NCI-H2029 treated with DMSO at 0.1 percent for 48 hours (cell line): ENCODE measurements around the gene EPN3.

ENCODE experiments used
- DNase-seq: peaks from one replicate; lab custom pipeline; 2025; lab: John Stamatoyannopoulos, UW

Gene EPN3

DNA sequence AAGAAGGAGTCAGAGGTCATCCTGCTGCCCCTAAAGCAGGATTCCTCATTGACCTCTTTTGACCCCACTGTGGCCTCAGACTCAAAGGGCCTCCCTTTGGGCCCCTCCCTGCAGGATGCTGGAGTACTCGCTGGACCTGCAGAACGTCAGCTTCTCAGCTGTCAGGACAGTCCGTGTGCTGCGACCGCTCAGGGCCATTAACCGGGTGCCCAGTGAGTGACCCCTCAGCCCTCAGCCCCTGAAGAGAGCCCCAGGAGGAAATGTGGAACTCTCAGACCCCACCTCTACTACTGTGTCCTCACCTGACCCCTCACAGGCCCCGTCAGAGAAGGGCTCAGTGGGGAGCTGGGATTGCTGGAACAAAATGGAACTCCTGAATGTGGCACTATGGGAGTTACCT is 37.1 kb downstream of the EPN3 start:
- DNase-seq, result no peak

DNA sequence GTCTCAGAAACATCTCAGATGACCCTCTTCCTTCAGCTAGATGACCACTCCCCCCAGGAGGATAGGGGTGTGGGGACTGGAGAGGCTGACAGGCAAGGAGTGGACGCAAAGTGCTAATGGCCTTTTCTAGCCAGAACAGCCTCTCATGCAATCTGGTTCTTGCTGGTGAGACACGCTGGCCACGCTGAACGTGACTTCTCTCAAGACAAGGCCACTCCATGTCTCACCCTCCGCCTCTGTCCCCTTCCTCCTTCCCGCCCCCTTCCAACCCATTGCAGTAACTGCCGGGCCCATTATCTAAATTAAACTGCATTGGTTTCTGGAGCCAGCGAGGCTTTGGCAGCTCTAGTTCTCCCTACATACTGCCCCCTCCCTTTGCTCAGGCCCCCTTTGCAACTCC is 37.5 kb downstream of the EPN3 start:
- no peak for DNase-seq

DNA sequence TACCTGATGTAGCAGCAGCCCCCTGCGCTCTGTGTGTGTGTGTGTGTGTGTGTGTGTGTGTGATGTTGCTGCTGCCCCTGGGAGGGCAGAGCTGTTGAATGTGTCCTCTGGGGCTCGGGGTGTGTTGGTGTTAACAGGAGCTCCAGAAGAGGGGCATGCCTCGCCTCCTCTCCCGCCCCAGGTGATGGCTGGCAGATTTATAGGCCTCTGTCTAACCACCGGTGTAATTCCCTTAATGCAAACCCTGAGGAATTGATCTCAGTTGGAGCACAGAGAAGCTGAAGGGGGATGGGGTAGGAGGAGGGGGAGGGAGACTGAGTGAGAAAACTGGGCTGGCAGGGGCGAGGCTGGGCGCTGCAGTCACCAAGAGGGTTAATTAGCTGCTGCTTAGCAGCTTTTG is 38.0 kb downstream of the EPN3 start:
- no peak for DNase-seq

DNA sequence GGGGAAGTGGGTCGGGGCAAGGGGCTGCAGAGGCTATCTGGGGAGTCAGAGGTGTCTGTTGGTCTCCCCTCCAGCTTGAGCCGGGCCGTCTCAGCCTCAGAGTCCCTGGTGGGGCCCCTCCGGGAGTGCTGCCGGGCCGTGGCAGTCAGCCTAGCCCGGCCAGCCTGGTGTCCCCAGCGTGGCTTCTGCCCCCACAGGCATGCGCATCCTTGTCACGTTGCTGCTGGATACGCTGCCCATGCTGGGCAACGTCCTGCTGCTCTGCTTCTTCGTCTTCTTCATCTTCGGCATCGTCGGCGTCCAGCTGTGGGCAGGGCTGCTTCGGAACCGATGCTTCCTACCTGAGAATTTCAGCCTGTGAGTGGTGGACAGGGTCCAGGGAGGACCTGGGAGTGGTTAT is 39.1 kb downstream of the EPN3 start:
- no peak for DNase-seq

DNA sequence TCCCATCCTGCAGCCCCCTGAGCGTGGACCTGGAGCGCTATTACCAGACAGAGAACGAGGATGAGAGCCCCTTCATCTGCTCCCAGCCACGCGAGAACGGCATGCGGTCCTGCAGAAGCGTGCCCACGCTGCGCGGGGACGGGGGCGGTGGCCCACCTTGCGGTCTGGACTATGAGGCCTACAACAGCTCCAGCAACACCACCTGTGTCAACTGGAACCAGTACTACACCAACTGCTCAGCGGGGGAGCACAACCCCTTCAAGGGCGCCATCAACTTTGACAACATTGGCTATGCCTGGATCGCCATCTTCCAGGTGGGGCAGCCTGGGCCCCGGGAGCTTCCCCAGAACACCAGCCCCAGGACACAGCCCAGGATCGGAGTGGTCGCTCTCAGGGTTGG is 40.0 kb downstream of the EPN3 start:
- no peak for DNase-seq

DNA sequence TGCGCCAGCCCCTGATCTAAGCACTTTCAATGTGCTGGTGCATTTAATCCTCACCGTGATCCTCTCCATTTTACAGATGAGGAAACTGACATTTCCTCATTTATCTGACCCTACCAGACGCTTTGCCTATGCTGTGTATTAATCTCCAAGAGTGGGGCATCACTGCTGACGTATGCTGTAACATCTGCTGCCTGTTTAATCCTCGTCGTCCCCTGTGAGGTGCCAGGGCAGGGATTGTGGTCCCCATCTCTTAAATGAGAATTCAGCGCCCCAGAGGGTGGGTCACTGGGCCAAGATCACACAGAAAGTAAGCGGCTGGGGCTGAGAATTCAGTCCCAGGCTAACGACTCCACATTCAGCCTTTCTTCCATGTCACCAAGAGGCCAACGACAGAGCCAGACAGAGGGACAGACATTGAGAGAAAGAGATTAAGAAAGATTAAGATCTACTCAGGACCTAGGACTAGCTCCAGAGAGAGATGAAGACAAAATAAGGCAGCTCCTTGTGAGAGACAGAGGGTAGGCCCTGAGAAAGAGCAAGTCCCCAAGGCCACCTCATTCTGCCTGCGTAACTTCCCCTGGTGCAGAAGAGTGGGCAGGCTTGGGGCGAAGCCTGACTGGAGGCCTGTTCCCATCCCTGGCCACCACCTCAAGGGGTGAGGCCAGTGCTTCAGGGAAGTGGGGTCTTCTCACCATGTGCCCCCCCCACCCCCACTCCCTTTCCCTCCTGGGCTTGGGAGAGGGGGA is 41.5 kb downstream of the EPN3 start:
- DNase-seq, result no peak

GRCh38 chr17:50575581-50576210 is 43.2 kb downstream of the EPN3 start:
- DNase-seq, result no peak

- no peak for DNase-seq
Measured at GRCh38 chr17:50576864-50577263, 44.3 kb downstream of the EPN3 start.

DNA sequence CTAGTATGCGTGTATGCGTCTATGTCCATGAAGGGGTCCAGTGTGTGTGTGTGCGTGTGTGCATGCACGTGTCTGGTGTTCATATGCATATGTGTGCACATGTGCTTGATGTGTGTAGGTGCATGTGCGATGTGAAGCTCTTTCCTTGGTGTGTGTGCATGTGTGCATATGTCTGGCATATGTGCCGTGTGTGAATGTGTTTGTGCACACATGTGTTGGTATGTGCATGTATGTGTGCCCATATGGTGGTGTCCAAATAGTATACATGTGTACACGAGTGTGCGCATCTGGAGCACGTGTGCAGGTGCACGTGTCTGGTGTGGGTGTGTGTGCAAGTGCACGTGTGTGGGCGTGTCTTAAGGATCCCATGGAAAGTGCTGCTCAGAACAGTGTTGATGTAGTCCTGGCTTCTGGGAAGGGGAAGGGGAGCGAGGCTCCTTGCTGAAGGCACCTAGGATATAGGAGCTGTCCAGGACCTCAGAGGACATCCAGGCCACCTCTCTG is 45.0 kb downstream of the EPN3 start:
- no peak for DNase-seq

DNA sequence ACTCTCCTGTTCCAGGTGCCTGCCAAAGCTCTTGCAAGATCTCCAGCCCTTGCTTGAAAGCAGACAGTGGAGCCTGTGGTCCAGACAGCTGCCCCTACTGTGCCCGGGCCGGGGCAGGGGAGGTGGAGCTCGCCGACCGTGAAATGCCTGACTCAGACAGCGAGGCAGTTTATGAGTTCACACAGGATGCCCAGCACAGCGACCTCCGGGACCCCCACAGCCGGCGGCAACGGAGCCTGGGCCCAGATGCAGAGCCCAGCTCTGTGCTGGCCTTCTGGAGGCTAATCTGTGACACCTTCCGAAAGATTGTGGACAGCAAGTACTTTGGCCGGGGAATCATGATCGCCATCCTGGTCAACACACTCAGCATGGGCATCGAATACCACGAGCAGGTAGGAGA is 45.6 kb downstream of the EPN3 start:
- DNase-seq, result no peak

GRCh38 chr17:50579399-50579798 is 46.9 kb downstream of the EPN3 start:
- no peak for DNase-seq

DNA sequence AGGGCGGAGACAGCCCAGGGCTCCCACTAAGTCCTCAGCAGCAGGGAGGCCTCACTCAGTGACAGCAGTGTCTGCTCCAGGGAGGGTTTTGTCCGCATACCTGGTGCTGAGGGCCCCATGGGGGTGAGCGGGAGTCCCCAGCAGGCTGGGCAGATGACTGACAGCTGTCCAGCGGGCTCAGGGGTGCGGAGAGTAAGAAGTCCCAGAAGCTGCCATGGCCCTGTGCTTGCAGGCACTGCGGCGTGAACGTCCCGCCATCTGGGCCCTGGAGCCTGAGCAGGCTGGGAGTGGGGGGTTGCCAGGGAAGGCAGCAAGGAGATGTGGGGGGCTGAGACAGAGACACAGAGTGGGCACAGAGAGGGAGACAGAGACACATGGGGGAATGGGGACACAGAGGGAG is 48.1 kb downstream of the EPN3 start:
- no peak for DNase-seq

DNA sequence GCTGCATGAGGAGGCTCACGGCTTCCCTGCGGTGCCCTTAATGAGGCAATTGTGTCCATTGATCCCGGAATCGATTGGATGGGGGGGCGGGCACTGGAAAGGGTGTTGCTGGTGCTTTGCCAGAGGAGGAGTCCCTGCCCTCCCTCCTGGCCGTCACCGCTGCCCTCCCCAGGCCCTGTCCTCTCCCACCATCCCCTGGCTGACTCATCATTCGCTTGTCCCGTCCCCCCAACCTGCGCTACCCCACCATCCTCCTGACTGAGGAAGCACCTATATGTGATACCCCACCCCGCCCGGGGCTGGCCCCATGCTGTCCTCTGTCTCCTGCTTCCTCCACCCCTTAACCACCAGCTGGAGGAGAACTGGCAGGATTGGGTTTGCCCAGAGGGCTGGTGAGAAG is 48.8 kb downstream of the EPN3 start:
- no peak for DNase-seq

DNA sequence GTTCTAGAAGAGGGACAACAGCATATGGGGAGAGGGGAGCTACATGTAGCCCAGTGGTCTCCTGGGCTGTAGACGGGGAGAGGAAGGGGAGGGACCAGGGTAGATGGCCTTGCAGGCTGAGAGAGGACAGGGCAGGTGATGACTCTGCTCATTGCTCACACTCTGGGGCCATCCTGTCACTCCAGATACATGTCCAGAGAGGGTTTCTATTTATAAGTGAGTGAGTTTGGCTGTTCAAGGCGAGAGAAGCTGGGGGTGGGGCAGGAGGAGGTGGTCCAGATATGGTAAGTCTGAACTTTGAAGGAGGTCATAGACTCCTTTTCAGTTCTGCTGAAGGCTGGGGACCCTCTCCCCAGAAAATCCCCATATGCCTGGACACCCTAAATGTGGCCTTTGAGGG is 50.2 kb downstream of the EPN3 start:
- DNase-seq, result no peak

GRCh38 chr17:50583641-50584040 is 51.1 kb downstream of the EPN3 start:
- no peak for DNase-seq

DNA sequence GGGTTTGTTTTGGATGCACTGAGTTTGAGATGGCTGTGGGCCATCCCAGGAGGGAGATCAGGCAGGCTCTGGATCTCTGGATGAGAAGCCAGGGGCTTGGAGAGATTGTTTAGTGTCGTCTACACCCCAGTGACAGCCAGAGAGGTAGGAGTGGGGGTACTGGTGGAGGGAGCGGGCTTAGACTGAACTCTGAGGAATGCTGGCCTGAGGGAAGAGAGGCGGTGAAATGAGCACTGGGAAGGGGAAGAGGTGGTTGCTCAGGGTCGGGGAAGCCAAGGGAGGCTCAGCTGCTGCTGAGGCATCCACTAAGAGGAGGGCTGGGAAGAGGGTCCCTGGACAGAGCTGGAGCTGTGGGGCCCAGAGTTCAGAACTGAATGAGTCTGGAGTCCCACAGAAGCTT is 51.6 kb downstream of the EPN3 start:
- DNase-seq, result no peak

DNA sequence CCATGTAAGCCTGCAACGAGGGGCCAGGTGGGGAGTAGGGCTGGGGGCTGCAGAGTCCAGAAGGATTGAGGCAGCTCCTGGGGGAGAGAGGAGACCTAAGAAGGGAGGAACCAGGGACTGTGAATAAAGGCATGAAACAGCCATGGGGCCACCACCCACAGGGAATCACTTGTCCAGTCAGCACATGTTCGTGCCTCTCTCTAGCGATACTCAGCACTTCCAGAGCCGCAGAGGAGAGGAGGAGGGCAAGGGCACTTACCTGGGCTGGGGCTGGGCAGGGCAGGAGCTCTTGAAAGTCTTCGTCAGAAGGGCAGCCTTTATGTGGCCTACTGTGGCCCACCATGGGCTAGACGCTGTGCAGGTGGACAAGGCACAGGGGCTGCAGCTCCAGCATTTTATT is 52.2 kb downstream of the EPN3 start:
- DNase-seq, result no peak

DNA sequence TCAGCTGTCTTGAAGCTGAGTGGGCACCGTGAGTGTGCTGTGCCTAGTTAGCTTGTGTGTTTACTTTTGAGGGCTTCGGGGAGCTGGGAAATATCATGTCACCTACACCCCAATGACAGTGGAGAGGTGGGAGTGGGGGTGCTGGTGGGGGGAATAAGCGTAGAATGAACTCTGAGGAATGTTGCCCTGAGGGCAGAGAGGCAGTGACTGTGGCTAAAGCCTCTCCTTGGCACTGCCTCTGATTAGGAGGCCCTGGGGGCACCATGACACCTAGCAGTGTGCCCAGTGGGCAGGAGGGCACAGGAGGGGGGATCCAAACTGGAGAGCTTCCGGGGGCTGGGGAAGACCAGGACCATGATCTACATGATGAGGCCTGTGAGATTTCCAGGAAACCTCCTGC is 52.8 kb downstream of the EPN3 start:
- no peak for DNase-seq

- DNase-seq, result no peak
Measured at GRCh38 chr17:50585891-50586290, 53.4 kb downstream of the EPN3 start.

DNA sequence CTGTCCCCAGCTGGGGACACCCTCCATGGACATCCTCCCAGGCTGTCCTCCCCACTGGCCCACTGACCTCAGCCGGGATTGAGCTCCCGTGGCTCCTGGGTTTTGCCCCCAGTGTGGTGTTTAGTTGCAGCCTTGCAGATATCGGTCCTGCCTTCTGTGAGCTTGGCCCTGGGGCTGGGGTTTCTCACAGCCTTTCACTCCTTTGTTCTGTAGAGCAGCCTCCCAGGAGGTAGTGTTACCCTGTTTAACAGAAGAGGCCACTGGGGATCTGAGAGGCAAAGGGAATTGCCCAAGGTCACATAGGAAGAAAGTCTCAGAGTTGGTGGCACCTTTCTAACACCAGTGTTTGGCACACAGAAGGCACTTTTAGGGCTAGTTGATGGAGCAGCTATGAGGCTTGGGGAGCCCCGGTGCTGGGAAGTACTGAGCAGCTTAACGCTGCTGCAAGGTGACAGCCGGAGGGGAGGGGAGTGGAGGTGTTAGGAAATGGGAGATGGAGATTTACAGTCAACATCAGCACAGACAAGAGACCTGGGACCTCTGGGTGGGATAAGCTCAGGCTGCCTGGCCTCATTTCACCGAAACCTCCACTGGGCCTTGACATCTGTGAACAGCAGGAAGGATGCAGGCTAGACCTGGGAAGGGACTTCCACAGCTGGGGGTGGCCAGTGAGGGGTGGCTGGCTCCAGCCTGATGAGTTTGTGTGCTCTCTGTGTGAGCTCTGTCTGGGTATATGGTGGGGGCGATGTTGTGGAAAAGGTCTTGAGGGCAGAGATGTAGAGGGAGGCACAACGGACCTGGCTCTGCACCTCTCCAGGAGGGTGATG is 54.1 kb downstream of the EPN3 start:
- DNase-seq, result no peak

DNA sequence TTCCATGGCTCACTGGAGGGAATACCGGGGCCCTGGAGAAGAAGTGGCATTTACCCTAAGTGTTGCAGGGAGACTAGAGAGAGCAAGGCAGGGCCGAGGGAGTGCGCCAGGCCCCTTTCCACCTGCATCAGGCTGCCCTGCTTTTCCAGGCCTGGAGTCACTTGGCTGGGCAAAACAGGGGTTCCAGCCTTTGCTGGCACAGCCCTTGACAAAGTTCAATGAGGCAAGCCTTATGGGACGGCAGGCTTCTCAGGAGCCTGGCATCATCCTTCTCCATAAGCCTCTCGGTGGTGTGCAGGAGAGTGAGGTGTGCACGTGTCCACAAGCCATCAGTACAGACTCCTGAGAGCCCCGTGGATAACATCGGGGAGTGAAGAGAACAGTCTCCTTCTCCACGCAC is 55.0 kb downstream of the EPN3 start:
- DNase-seq, result no peak

DNA sequence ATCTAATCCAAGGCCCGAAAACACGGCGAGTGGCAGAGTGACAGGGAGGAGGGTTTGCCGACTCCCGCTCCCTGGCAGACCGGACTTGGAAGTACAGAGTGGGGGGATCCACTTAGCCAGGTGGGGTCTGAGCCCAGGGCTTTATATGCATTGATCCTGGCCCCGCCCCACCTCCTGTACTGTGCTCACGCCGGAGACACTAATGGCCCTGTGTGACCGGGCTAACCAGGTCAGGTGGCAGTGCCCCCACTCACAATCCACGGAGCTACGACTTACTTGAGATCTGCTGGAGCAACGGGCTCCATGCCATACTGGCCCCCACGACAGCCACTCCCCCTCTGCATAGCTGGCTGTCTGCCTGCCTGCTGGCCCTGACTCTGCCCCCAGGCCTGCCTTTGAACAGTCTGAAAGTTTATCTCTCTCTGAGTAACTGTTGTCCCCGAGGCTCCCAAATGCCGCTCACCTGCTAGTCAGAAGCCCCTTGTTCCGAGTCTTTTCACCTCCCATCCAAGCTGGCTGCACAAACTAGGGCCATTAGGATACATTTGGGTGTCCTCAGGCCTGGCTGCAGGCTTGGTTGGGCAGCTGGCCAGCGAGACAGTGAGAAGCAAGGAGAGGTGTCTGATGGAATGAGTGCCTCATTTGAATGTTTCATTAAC is 56.0 kb downstream of the EPN3 start:
- no peak for DNase-seq
